GM18502 (cell line): ENCODE measurements around the gene HIKESHI.

Source experiments
- ATAC-seq: cut with Tn5 transposase; IDR thresholded peaks from one replicate; pipeline ENCODE4 v1.9.1; 2021; ENCODE audit warnings: mild to moderate bottlenecking; ENCODE audit not compliant: unreplicated experiment, poor library complexity

The HIKESHI gene

GRCh38 chr11:86372041-86372440, 70.0 kb downstream of the HIKESHI start:
- no peak for ATAC-seq

GRCh38 chr11:86372586-86372985, 70.5 kb downstream of the HIKESHI start:
- ATAC-seq, result no peak

- no peak for ATAC-seq
Measured at GRCh38 chr11:86374069-86374468, 72.0 kb downstream of the HIKESHI start.

- no peak for ATAC-seq
Measured at GRCh38 chr11:86374586-86374985, 72.5 kb downstream of the HIKESHI start, which contains the start of gene CCDC81. CCDC81 (plus strand) TSS chr11:86374887; CDS start chr11:86375164, 277 bp downstream.

GRCh38 chr11:86377972-86378371, 75.9 kb downstream of the HIKESHI start:
- no peak for ATAC-seq

- no peak for ATAC-seq
Measured at GRCh38 chr11:86380295-86381059, 78.4 kb downstream of the HIKESHI start.

GRCh38 chr11:86383041-86383955, 81.3 kb downstream of the HIKESHI start:
- ATAC-seq, result no peak

- ATAC-seq, result no peak
Measured at GRCh38 chr11:86386283-86386682, 84.2 kb downstream of the HIKESHI start.

- no peak for ATAC-seq
Measured at GRCh38 chr11:86386746-86387145, 84.7 kb downstream of the HIKESHI start.

- no peak for ATAC-seq
Measured at GRCh38 chr11:86388198-86388597, 86.2 kb downstream of the HIKESHI start.

- ATAC-seq, result no peak
Measured at GRCh38 chr11:86390487-86390886, 88.4 kb downstream of the HIKESHI start.

GRCh38 chr11:86395061-86395551, 93.1 kb downstream of the HIKESHI start:
- no peak for ATAC-seq
